ENCODE measurements around the gene TMEM198. TPM values are rescaled to one million over a fixed set of nuclear protein-coding genes. Genes with fewer than 3 reads are reported as not detected.

TMEM198 gene
- 0.78 and 0.93 TPM in 2 replicates for total RNA-seq

GRCh38 chr2:219543596-219544358, at the start of gene TMEM198, which contains the start of gene CHPF:
Gene TMEM198 (plus strand): TSS chr2:219544028. CDS start chr2:219544728, 700 bp downstream.
Gene CHPF (minus strand): TSS chr2:219543809. CDS start chr2:219543538, 271 bp downstream.

GRCh38 chr2:219498280-219499057, 45.4 kb upstream of the TMEM198 start, which contains the start of gene GMPPA:
Gene GMPPA (plus strand): TSS chr2:219498891. CDS start chr2:219499976, 1,085 bp downstream.

GRCh38 chr2:219514196-219514761, 29.5 kb upstream of the TMEM198 start, which contains the start of gene ASIC4:
Gene ASIC4 (plus strand): TSS chr2:219514482. CDS start chr2:219514725, 243 bp downstream.

GRCh38 chr2:219571311-219572236, 27.7 kb downstream of the TMEM198 start, which contains the start of gene OBSL1:
Gene OBSL1 (minus strand): TSS chr2:219571539. CDS start chr2:219571232, 307 bp downstream.

GRCh38 chr2:219572237-219573001, 28.6 kb downstream of the TMEM198 start, which contains the start of gene INHA:
Gene INHA (plus strand): TSS chr2:219572310. CDS start chr2:219572375, 65 bp downstream.

GRCh38 chr2:219597552-219598307, 53.9 kb downstream of the TMEM198 start, which contains the start of gene STK11IP:
Gene STK11IP (plus strand): TSS chr2:219597857. CDS start chr2:219598120, 263 bp downstream.

Other genes starting within 250 kb of the TMEM198 start
- gene PTPRN, start 234.6 kb upstream of the TMEM198 start, total RNA-seq = 0.49 TPM in 1 of 2 replicates, not detected in the other
- not detected in 2 replicates for gene RESP18, start 211.3 kb upstream of the TMEM198 start, total RNA-seq
- 35.7 and 41.8 TPM in 2 replicates for gene DNPEP, start 156.1 kb upstream of the TMEM198 start, total RNA-seq
- gene DES, start 125.7 kb upstream of the TMEM198 start, total RNA-seq = not detected in 2 replicates
- 7.5 and 9.0 TPM in 2 replicates for gene SPEG, start 109.2 kb upstream of the TMEM198 start, total RNA-seq
- 24.4 and 32.1 TPM in 2 replicates for gene GMPPA, start 45.1 kb upstream of the TMEM198 start, total RNA-seq
- not detected in 2 replicates for gene ASIC4, start 29.5 kb upstream of the TMEM198 start, total RNA-seq
- gene CHPF, start 219 bp upstream of the TMEM198 start, total RNA-seq = 168 and 186 TPM in 2 replicates
- 35.3 and 35.9 TPM in 2 replicates for gene OBSL1, start 27.5 kb downstream of the TMEM198 start, total RNA-seq
- not detected in 2 replicates for gene INHA, start 28.3 kb downstream of the TMEM198 start, total RNA-seq
- gene STK11IP, start 53.8 kb downstream of the TMEM198 start, total RNA-seq = 12.5 and 18.9 TPM in 2 replicates
- gene SLC4A3, start 83.6 kb downstream of the TMEM198 start, total RNA-seq = 5.9 and 6.5 TPM in 2 replicates

Measured in airway epithelial cell (primary cell).